ENCODE measurements around the gene CPLX3.
A peak's percentile ranks its signal among the peaks of the same experiment; 100 is the strongest.

The CPLX3 gene

GRCh38 chr15:74845208-74845568 lies 18.8 kb downstream of the CPLX3 start:
- no peak for DNase-seq (ENCODE audit: low spot score)

GRCh38 chr15:74845581-74845980 lies 19.2 kb downstream of the CPLX3 start:
- DNase-seq (ENCODE audit: low spot score): no peak

GRCh38 chr15:74847432-74847831 lies 21.0 kb downstream of the CPLX3 start:
- DNase-seq (ENCODE audit: low spot score): no peak

GRCh38 chr15:74850393-74850792 lies 24.0 kb downstream of the CPLX3 start:
- DNase-seq (ENCODE audit: low spot score): no peak

- no peak for DNase-seq (ENCODE audit: low spot score)
These were observed 25.5 kb downstream of the CPLX3 start for GRCh38 chr15:74851960-74852359.

- no peak for DNase-seq (ENCODE audit: low spot score)
These were observed 28.1 kb downstream of the CPLX3 start for GRCh38 chr15:74854453-74855022.

- no peak for DNase-seq (ENCODE audit: low spot score)
These were observed 29.4 kb downstream of the CPLX3 start for GRCh38 chr15:74855857-74856256.

- no peak for DNase-seq (ENCODE audit: low spot score)
These were observed 30.1 kb downstream of the CPLX3 start for GRCh38 chr15:74856537-74856936.

GRCh38 chr15:74857082-74857655 lies 30.7 kb downstream of the CPLX3 start:
- DNase-seq (ENCODE audit: low spot score): no peak

GRCh38 chr15:74857671-74858368 lies 31.4 kb downstream of the CPLX3 start:
- DNase-seq (ENCODE audit: low spot score): no peak

- DNase-seq (ENCODE audit: low spot score): no peak
These were observed 31.9 kb downstream of the CPLX3 start for GRCh38 chr15:74858369-74858740.

- DNase-seq (ENCODE audit: low spot score): no peak
These were observed 37.0 kb downstream of the CPLX3 start for GRCh38 chr15:74863239-74864056.

GRCh38 chr15:74864296-74864695 lies 37.9 kb downstream of the CPLX3 start:
- no peak for DNase-seq (ENCODE audit: low spot score)

- no peak for DNase-seq (ENCODE audit: low spot score)
These were observed 38.9 kb downstream of the CPLX3 start for GRCh38 chr15:74865316-74865715.

- DNase-seq (ENCODE audit: low spot score): peak; percentile 74
These were observed 39.7 kb downstream of the CPLX3 start for GRCh38 chr15:74866090-74866489.

GRCh38 chr15:74867466-74868038 lies 41.1 kb downstream of the CPLX3 start:
- DNase-seq (ENCODE audit: low spot score): no peak

- no peak for DNase-seq (ENCODE audit: low spot score)
These were observed 41.6 kb downstream of the CPLX3 start for GRCh38 chr15:74868059-74868458.

GRCh38 chr15:74869372-74869725 lies 42.9 kb downstream of the CPLX3 start:
- DNase-seq (ENCODE audit: low spot score): no peak

GRCh38 chr15:74869726-74870407 lies 43.4 kb downstream of the CPLX3 start:
- DNase-seq (ENCODE audit: low spot score): peak; percentile 57

- no peak for DNase-seq (ENCODE audit: low spot score)
These were observed 44.2 kb downstream of the CPLX3 start for GRCh38 chr15:74870436-74871215.

GRCh38 chr15:74872702-74873035 lies 46.2 kb downstream of the CPLX3 start:
- DNase-seq (ENCODE audit: low spot score): no peak

Data from GM03348 (cell line).